Measurements from ENCODE around the gene CBLIF.
A peak's percentile ranks its signal among the peaks of the same experiment; 100 is the strongest.
"Not testable (repeated sequence)": the region's sequence is repeated elsewhere in the genome, so short reads cannot be mapped to it uniquely, and the experiment has no call there.

The CBLIF gene

DNA sequence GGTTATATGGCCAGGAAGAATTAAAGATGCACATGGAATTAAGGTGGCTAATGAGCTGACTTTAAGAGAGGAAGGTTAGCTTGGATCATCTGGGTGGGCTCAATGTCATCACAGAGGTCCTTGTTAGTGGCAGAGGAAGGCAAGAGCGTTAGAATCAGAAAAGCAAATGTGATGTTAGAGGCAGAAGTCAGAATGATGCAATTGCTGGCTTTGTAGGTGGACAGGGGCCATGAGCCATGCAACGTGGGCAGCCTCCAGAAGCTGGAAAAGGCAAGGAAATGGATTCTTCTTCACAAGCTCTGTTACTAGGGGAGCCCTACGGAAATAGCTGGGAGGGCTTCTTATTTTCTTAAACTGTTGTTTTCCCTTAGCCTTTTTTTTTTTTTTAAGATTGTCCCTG lies 2.3 kb upstream of the CBLIF start:
- DNase-seq (ENCODE audit: low read depth): no peak

DNA sequence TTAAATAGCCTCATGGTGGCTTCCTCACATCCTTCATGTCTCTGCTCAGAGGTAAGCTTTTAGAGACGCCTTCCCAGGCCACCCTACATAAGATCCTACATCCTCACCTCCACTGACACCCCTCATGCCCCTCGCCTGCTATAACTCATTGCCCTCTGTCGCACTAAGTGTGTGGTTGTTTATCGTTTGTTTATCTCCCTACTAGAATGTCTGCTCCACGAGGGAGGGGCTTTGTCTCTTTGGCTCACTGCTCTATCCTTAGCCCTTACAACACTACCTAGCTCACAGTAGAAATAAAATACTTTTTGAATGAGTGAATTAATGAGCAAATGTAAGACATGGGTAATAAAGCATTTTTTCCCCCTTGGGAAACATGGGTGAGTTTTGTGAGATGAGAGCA lies 1.3 kb upstream of the CBLIF start:
- no peak for DNase-seq (ENCODE audit: low read depth)

DNA sequence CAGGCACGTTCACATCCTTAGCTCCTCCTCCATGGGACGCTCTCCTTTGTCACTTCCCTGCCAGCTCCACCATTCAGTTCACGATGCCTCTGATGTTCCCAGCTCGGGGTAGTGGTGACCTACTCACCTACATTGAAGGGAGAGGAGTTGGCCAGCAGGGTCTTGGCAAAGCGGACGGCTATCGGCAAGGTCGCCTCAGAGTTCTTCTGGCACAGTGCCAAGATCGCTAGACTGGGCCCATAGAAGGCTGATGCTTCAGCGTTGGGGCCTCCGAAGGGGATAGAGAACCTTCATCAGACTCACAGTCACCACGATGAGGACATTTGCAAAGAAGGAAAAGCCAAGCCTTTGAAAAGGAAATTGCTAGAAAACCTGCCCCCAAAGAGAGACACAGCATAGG lies 3.0 kb downstream of the CBLIF start:
- no peak for DNase-seq (ENCODE audit: low read depth)

GRCh38 chr11:59841514-59841913 lies 3.8 kb downstream of the CBLIF start:
- DNase-seq (ENCODE audit: low read depth): no peak

DNA sequence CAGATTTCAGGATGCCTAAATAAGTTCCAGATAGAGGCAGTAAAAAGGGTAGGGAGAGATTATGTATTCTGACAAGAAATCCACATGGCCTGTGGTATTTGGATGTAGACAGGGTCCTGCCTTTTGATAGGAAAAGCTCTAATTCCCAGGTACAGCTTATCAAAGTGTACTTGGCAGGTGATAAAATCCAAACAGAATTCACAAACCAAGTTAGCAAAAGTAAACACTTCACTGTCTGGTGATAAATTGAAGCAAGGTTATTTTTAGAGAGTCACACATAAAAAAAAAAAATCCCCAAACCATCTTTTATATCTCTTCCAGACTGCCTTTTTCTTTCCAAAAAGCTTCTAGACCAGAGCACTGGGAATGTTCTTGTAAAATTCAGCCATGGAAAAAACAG lies 5.7 kb downstream of the CBLIF start:
- no peak for DNase-seq (ENCODE audit: low read depth)

DNA sequence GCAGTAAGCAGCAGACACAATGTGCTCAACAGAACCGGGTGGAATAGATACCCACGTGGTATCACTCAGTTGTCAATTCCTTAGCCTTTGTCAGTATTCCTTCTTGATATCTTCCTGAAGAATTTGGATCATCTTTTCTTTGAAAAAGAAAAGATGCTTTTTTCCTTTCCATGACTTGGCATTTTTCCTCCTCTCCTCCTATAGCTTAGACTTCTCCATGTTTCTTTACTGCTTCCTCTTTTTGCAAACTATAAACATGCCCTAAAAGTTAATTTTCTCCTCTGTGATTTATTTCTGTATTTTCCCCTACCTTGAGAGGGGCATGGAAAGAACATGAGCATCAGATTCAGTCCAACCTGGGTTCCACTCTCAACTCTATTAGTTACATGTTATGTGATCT lies 11.7 kb downstream of the CBLIF start:
- DNase-seq (ENCODE audit: low read depth): no peak

DNA sequence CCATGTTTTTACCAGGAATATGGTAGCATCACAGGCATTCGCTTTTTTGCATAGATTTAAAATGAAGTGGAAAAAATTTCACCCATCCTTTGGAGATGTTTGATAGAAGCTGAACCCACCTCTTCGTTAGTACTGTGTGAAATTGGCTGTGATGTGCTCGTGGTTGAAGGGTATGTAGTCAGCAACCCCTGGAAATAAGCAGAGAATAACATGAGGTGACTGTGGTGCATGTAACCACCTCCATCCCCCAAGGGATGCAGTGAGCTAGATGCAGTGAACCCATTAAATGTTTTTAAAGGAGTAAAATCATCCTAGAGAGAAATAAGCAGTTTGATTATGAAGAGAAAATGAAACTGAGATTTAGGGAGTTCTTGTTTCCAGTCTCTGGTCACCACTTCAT lies 15.9 kb downstream of the CBLIF start:
- DNase-seq (ENCODE audit: low read depth): no peak

DNA sequence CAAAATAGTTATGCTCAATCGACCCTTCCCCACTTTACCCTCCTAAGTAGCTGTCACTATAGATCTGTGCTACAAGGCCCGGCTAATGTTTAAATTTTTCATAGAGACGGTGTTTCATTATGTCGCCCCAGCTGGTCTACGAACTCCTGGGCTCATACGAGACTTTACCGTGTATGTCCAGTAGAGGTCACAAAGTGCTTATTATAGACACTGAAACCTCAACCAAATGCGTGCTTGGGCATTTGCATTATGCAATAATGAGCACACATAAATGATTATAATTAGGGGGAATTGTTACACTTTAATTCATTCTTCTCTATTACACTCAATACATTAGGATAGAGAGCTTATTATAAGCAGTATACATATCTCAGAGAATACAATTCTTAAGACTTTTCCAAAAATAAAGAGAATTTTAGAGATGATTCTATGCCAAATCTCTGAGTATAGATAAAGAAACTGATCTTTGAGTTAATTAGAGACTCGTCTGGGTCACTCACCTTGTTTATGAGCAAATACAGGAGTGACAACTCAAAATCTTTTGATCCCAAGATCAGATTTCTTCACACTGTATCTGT lies 22.2 kb downstream of the CBLIF start:
- DNase-seq (ENCODE audit: low read depth): peak; percentile 38

DNA sequence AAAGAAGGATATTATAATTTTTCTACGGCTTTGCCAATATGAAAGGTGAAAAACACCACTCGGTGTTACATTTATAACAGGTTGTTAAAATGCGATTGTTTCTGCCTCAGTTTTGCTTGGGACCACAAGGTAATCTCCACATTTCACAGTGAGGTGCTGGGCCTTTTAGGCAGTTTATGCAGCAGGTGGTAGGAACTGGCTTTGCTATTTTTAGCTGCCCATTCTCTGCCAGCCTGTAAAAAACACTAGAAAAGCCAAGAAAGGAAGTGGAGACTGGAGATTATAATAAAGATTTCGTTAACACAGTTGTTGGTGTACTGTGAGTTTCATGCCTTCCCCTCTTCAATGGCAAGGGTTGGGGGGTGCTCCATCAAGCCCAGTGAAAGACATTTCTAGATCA lies 26.7 kb downstream of the CBLIF start:
- DNase-seq (ENCODE audit: low read depth): no peak

DNA sequence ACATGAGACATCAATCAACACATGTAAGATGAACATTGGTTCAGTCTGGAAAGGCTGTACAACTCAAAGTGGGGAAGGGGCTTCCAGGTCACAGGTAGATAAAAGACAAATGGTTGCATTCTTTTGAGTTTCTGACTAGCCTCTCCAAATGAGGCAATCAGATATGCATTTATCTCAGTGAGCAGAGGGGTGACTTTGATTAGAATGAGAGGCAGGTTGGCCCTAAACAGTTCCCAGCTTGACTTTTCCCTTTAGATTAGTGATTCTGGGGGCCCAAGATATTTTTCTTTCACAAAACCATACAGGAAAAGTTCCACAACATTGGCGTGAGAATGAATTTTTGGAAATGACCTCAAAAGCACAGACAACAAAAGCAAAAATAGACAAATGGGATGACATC lies 28.9 kb downstream of the CBLIF start:
- DNase-seq (ENCODE audit: low read depth): not testable (repeated sequence)

GRCh38 chr11:59815754-59816153 lies 29.5 kb downstream of the CBLIF start:
- DNase-seq (ENCODE audit: low read depth): no peak

DNA sequence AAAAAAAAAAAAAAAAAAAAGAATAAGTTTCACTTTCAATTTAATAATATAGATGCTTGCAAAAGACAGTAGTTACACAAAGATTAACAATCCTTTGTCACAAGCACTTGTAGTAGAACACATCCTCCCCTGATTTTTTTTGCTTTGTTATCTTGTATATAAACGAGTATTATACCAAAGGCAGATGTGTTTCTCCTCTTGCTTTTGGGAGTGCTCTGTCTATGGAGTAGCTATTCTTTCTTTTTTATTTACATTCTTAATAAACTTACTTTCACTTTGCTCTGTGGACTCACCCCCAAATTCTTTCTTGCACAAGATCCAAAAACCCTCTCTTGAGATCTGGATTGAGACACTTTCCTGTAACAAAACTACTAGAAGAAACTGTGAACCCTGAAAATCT lies 31.3 kb downstream of the CBLIF start:
- DNase-seq (ENCODE audit: low read depth): no peak

DNA sequence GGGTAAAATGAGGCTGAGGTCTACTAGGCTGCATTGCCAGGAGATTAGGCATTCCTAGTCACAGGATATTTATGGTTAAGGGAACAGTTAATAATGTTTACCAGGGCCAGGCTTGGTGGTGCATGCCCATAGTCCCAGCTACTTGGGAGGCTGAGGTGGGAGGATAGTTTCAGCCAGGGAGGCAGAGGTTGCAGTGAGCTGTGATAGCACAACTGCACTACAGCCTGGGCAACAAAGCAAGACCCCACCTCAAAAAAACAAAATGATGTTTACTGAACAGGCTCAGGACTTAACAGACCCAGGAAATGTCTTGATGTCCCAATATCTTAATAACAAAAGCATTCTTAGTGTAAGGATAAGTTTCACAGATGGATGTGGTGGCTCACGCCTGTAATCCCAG lies 31.9 kb downstream of the CBLIF start:
- no peak for DNase-seq (ENCODE audit: low read depth)

GRCh38 chr11:59812220-59812619 lies 33.1 kb downstream of the CBLIF start:
- no peak for DNase-seq (ENCODE audit: low read depth)

GRCh38 chr11:59810911-59811259 lies 34.4 kb downstream of the CBLIF start:
- no peak for DNase-seq (ENCODE audit: low read depth)

- peak; percentile 66 for DNase-seq (ENCODE audit: low read depth)
Observed at GRCh38 chr11:59810189-59810910, 34.9 kb downstream of the CBLIF start, which contains the start of gene MRPL16. TSS of gene MRPL16 (minus strand) at chr11:59810778. CDS start at chr11:59810658, 120 bp downstream.

DNA sequence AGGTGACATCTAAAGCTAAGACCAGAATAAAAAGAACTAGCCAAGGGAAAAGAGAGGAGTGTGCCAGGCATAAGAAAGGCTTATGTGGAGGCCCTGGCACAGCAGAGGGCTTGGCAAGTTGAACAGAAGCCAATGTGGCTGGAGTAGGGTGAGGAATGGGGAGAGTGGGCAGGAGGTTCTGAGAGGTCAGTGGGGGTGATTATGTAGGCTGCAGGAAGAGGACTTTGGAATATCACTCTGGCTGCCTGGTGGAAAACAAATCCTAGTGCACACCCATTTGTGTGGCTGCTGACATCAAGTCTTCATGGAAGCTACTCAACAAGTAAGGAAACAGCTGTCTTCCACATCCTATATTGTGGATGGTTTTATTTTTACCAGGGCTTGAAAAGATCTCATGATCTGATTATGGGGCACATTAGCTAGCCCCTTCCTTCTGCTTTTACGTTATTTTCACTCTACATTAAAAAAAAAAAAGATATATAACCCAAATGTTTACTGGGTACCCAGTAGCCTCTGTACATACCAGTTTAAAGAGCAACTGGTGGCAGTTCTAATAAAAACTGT lies 38.2 kb downstream of the CBLIF start:
- DNase-seq (ENCODE audit: low read depth): no peak

DNA sequence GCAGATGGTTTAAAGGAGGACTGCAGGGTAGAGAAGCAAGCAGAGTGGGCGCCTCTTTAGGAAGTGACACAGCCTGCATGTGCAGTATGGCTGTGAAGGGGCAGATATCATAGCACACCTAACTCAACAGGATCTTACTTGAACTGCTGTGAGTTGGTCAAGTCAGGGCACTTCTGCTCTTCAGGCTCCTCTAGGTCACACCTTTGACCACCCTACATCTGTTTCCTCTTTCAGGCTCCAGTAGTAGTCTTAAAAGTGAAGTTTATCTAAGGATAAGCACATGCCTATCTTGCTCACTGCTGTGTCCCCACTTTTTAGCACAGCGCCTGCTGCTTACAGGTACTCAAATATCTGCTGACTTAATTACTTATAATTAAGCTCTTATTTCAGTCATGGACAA lies 41.2 kb downstream of the CBLIF start:
- no peak for DNase-seq (ENCODE audit: low read depth)

- DNase-seq (ENCODE audit: low read depth): no peak
Observed at GRCh38 chr11:59802639-59803176, 42.6 kb downstream of the CBLIF start.

GRCh38 chr11:59801981-59802638 lies 43.2 kb downstream of the CBLIF start:
- DNase-seq (ENCODE audit: low read depth): no peak

DNA sequence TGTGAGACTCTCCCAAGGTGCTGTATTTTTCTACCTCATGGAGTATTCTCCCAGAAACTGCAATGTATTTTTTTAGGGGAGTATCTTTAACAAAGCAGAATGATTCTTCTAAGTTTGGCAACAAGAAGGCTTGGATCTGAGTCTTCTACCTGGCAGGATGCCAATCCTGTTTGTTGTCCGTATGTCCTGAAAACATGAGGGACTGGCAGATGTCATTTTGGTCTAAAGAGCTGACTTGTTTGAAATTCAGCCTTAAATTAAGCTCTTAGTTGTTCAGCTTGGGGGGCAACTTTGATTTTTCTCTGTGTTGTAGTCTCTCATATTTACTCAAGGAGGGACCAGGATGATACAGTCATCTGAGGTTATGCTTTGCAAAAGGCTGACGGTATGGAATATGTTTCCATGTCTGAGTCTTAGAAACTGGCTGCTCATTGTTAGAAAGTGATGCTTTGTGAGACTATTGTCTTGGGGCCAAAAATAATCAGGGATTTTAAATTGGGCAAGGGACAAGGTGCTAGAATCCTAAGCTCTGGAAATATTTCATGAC lies 44.1 kb downstream of the CBLIF start:
- no peak for DNase-seq (ENCODE audit: low read depth)

GRCh38 chr11:59800390-59801025 lies 44.8 kb downstream of the CBLIF start:
- DNase-seq (ENCODE audit: low read depth): no peak

Data from GM04504 (cell line).